HG03060 (cell line): Measurements from ENCODE around the gene VWA7.

Experiments
- ATAC-seq: cut with Tn5 transposase; IDR thresholded peaks from one replicate; pipeline ENCODE4 v1.9.1; 2021; ENCODE audit warnings: low read depth, moderate number of reproducible peaks; ENCODE audit not compliant: unreplicated experiment

Gene VWA7

DNA sequence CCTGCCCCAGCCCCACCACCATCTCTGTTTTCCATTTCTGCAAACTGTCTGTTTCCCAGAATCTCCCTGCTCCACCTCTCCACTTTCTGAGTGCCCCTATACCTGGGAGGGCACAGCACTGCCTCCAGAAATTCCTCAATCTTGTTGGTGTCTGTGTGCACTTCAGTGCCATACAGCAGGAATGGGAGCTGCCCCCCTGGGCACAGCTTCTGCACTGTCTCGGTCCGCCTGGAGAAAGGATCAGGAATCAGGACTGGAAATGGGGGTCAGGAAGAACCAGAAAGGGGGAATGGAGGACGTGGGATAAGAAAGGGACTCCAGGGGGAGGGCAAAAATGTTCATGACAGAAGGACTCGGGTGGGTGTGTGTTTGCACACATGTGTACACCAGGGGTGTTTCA lies 43.4 kb downstream of the VWA7 start:
- no peak for ATAC-seq

DNA sequence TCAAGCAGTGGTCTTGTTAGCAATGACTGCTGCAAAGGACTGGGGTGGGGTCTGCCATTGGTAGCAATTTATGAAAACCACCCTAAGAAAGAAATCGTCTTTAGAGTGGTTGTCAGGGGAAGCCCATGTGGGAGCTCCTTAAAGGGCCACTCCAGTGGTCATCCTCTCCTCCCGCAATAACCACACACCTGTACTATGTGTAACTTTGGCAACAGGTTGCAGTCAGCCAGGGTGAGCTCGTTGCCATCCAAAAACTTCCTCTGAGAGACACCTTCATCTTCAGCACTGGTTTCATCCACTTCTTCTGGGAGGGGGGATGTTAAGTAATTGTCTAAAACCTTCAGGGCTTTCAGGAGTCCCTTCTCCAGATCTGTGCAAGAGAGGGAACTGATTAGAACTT lies 45.1 kb downstream of the VWA7 start:
- ATAC-seq = no peak

GRCh38 chr6:31730631-31731086 lies 46.5 kb downstream of the VWA7 start:
- ATAC-seq = no peak

DNA sequence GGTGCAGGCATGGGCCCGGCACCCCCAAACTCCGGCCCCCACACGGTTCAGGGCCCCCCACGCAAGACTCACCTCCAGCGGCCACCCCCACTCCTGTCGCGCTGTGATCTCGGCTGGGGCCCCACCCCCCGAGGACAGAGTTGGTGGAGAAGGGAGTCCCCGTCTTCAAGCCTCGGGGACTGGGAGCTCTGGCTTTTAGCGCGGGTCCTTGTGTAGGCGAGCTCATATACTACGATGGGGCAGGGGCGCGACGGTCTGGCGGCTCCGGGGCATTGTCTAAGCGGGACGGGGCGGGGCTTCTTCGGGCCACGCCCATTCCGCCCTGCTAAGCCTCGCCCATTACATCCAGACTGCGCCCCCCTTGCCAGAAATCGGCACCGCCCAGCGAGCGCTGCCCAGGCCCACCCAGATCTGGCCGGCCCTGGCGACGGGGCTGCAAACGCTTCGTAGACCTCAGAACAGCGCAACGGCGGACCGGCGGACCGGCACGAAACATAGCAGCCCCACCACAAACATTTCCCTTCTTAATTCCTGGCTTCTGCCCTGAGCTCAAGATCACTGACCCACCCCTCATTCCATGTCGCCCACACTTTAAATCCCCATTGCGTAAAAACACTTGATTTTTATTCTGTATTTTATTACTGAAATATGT lies 47.0 kb downstream of the VWA7 start:
- no peak for ATAC-seq

DNA sequence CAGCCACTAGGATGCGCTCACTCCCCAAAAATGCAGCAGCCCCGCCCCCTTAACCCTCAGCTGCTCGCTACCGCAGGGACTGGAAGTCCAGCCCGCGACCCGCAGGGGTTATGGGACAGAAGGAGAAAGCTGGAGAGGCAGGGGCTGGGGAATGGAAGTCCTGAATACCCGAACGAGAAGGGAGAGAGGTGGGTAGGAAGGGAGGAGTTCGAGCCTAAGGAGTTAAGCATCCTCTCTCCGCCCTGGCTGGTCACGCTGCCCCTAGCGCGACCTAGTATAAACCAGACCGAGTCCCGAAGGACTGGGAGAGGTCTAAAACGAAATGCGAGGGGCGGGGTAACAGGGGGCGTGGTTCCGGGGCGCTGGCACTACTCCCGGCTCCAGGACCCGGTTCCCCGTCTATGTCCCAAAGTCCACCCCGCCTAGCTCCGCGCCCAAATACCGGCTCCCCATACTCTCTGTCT lies 47.6 kb downstream of the VWA7 start:
- no peak for ATAC-seq

GRCh38 chr6:31728767-31729514 lies 48.2 kb downstream of the VWA7 start, which contains the start of gene DDAH2:
DDAH2 (minus strand) TSS chr6:31729299; CDS start chr6:31729161, 138 bp downstream.
- ATAC-seq = no peak

- ATAC-seq = no peak
These were observed 49.1 kb downstream of the VWA7 start for GRCh38 chr6:31727717-31728671.

- peak; percentile 42 for ATAC-seq
These were observed 50.0 kb downstream of the VWA7 start for GRCh38 chr6:31727034-31727716.

DNA sequence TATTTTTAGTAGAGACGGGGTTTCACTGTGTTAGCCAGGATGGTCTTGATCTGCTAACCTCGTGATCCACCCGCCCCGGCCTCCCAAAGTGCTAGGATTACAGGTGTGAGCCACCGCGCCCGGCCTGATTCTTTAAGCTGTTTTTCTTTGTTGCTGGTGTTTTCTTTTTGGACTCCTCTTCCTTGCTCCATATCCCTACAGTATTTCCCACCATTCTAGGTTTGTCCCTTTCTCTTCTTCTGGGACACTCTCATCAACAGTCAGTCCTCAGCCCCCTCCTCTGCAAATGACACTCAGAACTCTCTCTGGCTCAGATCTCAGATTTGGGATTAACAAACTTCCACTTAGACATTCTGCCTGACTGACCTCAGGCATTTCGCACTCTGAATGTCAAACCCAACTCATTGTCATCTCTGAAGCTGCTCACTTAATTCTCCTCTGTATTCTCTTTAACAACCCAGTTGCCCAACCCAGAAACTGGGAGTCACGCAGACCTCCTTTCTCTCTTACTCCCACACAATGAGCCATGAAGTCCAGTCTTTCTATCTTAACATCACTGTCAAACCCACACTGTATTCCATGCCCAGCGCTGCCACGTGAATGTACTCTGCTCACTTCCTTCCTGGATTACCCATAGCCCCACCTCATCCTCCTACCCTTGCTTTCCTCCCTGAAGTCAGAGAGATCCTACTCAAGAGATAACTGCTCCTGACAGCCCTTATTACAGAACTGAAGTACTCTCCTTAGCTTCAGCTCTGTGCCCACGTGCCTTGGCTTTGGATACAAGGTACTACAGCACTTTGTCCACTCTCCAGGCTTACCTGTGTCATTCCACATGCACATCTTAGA lies 51.4 kb downstream of the VWA7 start:
- no peak for ATAC-seq

GRCh38 chr6:31723980-31724691 lies 53.0 kb downstream of the VWA7 start:
- no peak for ATAC-seq

- no peak for ATAC-seq
These were observed 53.7 kb downstream of the VWA7 start, which contains the start of gene MPIG6B for GRCh38 chr6:31723245-31723979. MPIG6B (plus strand) TSS chr6:31723373; CDS start chr6:31723384, 11 bp downstream.

DNA sequence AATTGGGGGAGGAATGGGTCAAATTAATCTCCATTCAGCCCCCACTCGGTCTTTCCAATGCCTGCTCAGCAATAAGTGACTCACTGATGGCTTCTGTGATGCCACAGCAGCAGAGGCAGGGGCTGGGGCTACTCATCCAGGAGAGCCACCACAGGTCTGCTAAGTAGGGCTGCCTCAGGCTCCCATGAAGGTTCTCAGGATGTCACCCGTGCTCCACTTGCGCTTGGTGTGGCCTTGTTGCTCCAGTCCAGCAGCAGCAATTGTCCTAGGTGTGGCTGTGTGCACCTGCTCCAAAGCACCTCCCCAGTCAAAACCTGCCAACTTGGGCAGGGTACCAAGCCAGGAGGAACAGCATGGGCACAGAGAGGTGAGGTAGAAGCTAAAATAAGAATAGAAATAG lies 55.0 kb downstream of the VWA7 start:
- ATAC-seq = no peak

DNA sequence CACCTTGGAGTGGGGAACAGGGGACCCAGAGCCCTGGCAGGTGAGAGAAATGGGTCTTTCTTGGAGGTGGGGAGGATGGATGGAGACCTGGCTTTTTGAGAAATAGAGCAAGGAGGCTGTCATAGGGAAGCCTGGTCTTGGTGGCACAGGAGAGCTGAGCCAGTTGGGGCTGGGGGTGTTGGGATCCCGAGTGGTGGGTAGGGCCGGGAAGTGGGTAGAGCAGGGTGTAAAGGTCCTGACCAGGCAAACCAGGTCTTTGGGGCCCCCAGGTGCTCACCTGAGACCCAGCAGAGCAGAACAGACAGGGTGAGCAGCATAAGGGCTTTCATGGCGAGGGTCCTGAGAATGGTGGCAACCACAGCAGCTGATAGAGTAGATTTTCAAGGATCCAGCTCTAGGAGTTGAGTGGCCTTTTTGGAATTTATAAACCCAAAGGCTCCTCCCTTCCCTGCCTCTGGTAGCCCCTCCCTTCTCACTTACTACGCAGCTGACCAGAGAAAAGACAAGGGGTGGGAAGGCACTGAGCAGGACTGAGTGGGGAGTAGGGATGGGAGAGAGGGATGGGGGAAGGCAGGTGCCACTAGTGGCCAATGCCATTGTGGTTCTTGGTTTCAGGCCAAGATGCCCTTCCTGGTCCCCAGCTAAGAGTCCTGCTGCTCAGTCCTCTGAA lies 55.6 kb downstream of the VWA7 start, which contains the start of gene LY6G6C:
Gene LY6G6C, minus strand, starts transcription at position 396 of the 670 bp plus-strand sequence. Its CDS starts 67 bp downstream, at position 329.
- no peak for ATAC-seq

DNA sequence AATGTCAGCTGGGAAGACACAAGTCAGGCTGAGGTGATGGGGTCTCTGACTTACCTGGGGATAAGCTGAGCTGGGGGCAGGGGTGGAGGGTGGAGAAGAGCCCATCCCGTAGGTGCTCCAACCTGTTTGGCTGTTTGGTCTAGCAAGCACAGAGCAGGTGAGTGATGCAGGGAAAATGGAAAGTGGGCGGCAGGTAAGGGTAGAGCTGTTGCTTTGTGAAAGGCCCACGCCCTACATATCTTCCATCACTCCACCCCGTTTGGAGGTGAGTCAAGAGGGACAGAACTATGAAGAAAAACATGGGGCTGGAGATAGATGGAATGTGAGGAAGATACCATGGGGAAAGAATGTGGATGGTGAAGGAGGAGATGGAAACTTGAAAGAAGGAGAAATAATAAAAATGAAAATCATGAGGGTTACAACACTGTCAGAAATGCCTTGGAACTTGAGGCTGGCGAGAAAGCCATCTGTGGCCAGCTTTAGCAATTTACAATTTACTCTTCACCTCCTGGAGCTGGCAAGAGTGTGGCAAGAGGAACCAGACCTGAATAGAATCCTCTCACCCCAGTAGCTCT lies 56.8 kb downstream of the VWA7 start:
- ATAC-seq = no peak

DNA sequence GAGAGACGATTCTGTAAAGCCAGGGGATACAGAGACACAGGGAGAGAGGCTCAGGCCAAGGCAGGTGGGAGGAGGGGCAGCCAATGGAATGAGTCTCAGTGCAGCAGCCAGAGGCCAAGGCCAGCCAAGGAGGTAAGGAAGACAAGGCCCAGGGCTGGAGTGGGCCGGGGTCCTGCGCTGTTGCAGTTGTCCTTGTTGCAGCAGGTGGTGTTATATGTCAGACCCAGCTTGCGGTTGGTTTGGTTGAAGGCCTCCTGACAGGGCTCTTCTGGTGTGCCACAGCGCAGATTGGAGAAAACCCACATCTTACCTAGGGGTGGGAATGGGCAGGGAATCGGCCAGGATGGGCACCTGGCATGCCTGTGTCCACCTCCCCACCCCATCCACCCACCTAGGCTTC lies 58.1 kb downstream of the VWA7 start:
- ATAC-seq = no peak

- no peak for ATAC-seq
These were observed 58.9 kb downstream of the VWA7 start for GRCh38 chr6:31718265-31718664.
